ENCODE measurements around the gene TPP2.

The TPP2 gene

DNA sequence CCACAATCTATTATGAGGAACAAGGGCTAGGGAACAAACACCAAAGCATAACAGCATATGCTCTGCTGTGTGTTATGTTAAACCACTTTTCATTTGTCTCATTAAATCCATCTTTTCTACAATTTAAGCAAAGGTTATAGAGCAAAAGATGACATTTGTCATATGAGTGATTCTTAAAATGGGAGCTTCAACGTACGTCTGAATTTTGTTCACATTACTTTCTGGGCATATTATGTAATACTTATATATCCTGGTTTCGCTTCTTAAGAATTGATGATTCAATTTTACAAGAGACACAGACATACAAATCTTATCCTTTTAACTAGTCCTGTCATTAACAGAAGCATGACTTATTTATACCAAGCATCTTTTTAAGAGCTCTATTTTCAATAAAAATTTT, 3.3 kb upstream of the TPP2 start:
- Histone ChIP-seq H3K79me2 (ENCODE audit: insufficient read depth, low read length) (peaks cover 23% of the 10 kb centered on the region), H3K4me3 (ENCODE audit: insufficient read depth, low read length, poor library complexity, severe bottlenecking) (no peak overlapping the region), H3K27me3 (ENCODE audit: low read length) (no peaks in the 10 kb centered on the region), H3K9me2 (replicated peaks; ENCODE audit: insufficient read depth, low read length) (no peaks in the 10 kb centered on the region), H3K4me2 (ENCODE audit: low read depth, low read length, poor library complexity, severe bottlenecking) (no peak overlapping the region), H2AFZ (ENCODE audit: low read depth, low read length, severe bottlenecking) (no peak overlapping the region), H3K9ac (ENCODE audit: low read length) (no peak overlapping the region), H3K9me3 (ENCODE audit: insufficient read depth, low read length) (no peaks in the 10 kb centered on the region), H4K20me1 (ENCODE audit: low read depth, low read length) (peaks cover 8% of the 10 kb centered on the region; the same call in 1 of the 2 replicates), H3F3A (ENCODE audit: insufficient read depth) (peaks cover 27% of the 10 kb centered on the region), H3K27ac (ENCODE audit: low read depth, low read length) (no peak overlapping the region), H3K36me3 (ENCODE audit: low read length) (no peaks in the 10 kb centered on the region)
- no peak for TF ChIP-seq EZH2phosphoT487 (conservative IDR thresholded peaks at IDR 0.05; ENCODE audit: low read length)
- TF ChIP-seq, protein P1, sequence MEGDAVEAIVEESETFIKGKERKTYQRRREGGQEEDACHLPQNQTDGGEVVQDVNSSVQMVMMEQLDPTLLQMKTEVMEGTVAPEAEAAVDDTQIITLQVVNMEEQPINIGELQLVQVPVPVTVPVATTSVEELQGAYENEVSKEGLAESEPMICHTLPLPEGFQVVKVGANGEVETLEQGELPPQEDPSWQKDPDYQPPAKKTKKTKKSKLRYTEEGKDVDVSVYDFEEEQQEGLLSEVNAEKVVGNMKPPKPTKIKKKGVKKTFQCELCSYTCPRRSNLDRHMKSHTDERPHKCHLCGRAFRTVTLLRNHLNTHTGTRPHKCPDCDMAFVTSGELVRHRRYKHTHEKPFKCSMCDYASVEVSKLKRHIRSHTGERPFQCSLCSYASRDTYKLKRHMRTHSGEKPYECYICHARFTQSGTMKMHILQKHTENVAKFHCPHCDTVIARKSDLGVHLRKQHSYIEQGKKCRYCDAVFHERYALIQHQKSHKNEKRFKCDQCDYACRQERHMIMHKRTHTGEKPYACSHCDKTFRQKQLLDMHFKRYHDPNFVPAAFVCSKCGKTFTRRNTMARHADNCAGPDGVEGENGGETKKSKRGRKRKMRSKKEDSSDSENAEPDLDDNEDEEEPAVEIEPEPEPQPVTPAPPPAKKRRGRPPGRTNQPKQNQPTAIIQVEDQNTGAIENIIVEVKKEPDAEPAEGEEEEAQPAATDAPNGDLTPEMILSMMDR (IDR thresholded peaks at IDR 0.05; ENCODE audit: insufficient read depth, low read length, poor library complexity, severe bottlenecking): no peak

DNA sequence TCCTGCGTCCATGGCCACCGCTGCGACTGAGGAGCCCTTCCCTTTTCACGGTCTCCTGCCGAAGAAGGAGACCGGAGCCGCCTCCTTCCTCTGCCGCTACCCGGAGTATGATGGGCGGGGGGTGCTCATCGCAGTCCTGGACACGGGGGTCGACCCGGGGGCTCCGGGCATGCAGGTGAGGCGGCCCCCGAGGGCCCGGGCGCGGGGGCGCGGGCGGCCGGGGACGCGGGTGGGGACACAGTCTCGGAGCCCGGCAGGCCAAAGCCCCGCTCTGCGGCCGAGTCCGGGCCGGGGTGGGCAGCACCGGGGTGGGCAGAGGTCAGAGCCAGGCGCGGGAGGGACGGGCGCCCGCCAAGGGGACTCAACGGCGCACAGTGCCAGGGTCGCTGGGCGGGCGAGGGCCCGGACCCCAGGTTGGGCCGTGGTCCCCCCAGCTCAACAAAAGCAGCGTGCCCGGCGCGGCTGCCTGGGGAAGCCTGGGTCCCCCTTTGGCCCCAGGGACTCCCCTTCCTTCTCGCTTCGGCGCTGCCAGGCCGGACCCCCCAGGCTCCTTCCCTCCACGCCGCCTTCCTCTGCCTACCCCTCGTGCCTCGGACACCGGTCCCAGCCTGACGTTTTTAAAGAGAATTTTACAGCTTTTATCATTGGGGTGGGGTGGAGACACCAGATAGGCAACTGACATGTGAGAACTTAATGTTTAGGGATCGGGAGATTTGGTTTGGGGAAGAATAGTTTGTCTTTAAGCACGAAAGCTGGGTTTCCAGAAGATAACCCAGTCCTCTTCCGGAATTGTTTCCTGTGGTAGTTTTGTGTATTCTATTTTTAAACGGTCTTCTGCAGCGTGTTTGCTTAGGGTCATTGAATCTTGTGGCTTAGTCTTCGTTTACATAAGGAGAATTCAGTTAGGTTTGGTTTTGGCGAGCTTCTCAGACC, 509 bp downstream of the TPP2 start:
- H3K79me2 ChIP-seq (ENCODE audit: insufficient read depth, low read length): peaks cover 62% of the 10 kb centered on the region
- H3K4me2 ChIP-seq (ENCODE audit: low read depth, low read length, poor library complexity, severe bottlenecking): peak overlapping the region; percentile 98
- peaks cover 28% of the 10 kb centered on the region for H4K20me1 ChIP-seq (ENCODE audit: low read depth, low read length)
- H3K27ac ChIP-seq (ENCODE audit: low read depth, low read length): peak overlapping the region; percentile 54
- no peaks in the 10 kb centered on the region for H3K27me3 ChIP-seq (ENCODE audit: low read length)
- H3K9ac ChIP-seq (ENCODE audit: low read length): peak overlapping the region; percentile 94
- no peaks in the 10 kb centered on the region; the same call in 1 of the 2 replicates for H3K36me3 ChIP-seq (ENCODE audit: low read length)
- H3K4me3 ChIP-seq (ENCODE audit: insufficient read depth, low read length, poor library complexity, severe bottlenecking): peak overlapping the region; percentile 76
- H3K9me2 ChIP-seq (replicated peaks; ENCODE audit: insufficient read depth, low read length): no peaks in the 10 kb centered on the region
- H2AFZ ChIP-seq (ENCODE audit: low read depth, low read length, severe bottlenecking): no peak overlapping the region
- peaks cover 27% of the 10 kb centered on the region for H3F3A ChIP-seq (ENCODE audit: insufficient read depth)
- TF ChIP-seq EZH2phosphoT487 (conservative IDR thresholded peaks at IDR 0.05; ENCODE audit: low read length): no peak
- TF ChIP-seq, protein P1 (IDR thresholded peaks at IDR 0.05; ENCODE audit: insufficient read depth, low read length, poor library complexity, severe bottlenecking): no peak
- H3K9me3 ChIP-seq (ENCODE audit: insufficient read depth, low read length): no peaks in the 10 kb centered on the region

DNA sequence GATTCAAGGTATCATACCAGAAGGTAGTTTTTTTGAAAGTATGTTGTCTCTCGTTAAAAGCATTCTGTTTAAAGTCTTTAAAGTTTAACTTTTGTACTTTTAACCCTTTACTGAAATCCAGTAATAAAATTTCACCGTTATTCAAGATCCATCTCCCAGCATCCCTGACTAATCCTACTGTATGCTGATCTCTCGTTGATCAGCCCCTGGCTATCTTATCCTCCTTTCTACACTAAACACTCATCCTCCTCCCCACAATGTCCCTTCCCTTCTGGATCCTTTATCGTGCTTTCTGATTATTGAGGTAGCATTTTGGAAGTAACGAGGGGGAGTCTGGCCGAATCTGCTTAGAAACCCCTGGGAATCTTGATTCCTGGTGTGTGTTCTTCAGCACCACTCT, 1.3 kb downstream of the TPP2 start:
- Histone ChIP-seq H4K20me1 (ENCODE audit: low read depth, low read length) (peaks cover 36% of the 10 kb centered on the region), H3K4me3 (ENCODE audit: insufficient read depth, low read length, poor library complexity, severe bottlenecking) (peak overlapping the region; percentile 76), H3K27ac (ENCODE audit: low read depth, low read length) (no peak overlapping the region), H3K27me3 (ENCODE audit: low read length) (no peaks in the 10 kb centered on the region), H3K36me3 (ENCODE audit: low read length) (peaks cover 4% of the 10 kb centered on the region; the same call in 1 of the 2 replicates), H3K9ac (ENCODE audit: low read length) (peak overlapping the region; percentile 94), H3K9me3 (ENCODE audit: insufficient read depth, low read length) (no peaks in the 10 kb centered on the region), H3K9me2 (replicated peaks; ENCODE audit: insufficient read depth, low read length) (no peaks in the 10 kb centered on the region), H3K79me2 (ENCODE audit: insufficient read depth, low read length) (peaks cover 69% of the 10 kb centered on the region), H3K4me2 (ENCODE audit: low read depth, low read length, poor library complexity, severe bottlenecking) (peak overlapping the region; percentile 98), H3F3A (ENCODE audit: insufficient read depth) (peaks cover 26% of the 10 kb centered on the region), H2AFZ (ENCODE audit: low read depth, low read length, severe bottlenecking) (no peak overlapping the region)
- TF ChIP-seq EZH2phosphoT487 (conservative IDR thresholded peaks at IDR 0.05; ENCODE audit: low read length): no peak
- TF ChIP-seq, protein P1 (IDR thresholded peaks at IDR 0.05; ENCODE audit: insufficient read depth, low read length, poor library complexity, severe bottlenecking): no peak

All from SU-DHL-6 (cell line).